GM19455 (cell line): Measurements from ENCODE around the gene CLRN1.

ENCODE experiments used
- ATAC-seq: cut with Tn5 transposase; IDR thresholded peaks from one replicate; pipeline ENCODE4 v1.9.1; 2021; ENCODE audit not compliant: unreplicated experiment

The CLRN1 gene

GRCh38 chr3:150978566-150979148 is 6.1 kb upstream of the CLRN1 start:
- no peak for ATAC-seq

- ATAC-seq = no peak
These were observed 3.5 kb upstream of the CLRN1 start for GRCh38 chr3:150975992-150976368.

- no peak for ATAC-seq
These were observed 2.8 kb upstream of the CLRN1 start for GRCh38 chr3:150975086-150975991.

GRCh38 chr3:150970665-150971324 is 1.7 kb downstream of the CLRN1 start:
- ATAC-seq = no peak

GRCh38 chr3:150968341-150969035 is 4.0 kb downstream of the CLRN1 start:
- ATAC-seq = no peak

- ATAC-seq = no peak
These were observed 7.1 kb downstream of the CLRN1 start for GRCh38 chr3:150965436-150965835.

- ATAC-seq = no peak
These were observed 10.6 kb downstream of the CLRN1 start for GRCh38 chr3:150961949-150962348.

- ATAC-seq = no peak
These were observed 11.5 kb downstream of the CLRN1 start for GRCh38 chr3:150960708-150961684.

- ATAC-seq = no peak
These were observed 13.8 kb downstream of the CLRN1 start for GRCh38 chr3:150958683-150959082.

GRCh38 chr3:150956376-150956775 is 16.2 kb downstream of the CLRN1 start:
- ATAC-seq = no peak

- no peak for ATAC-seq
These were observed 20.6 kb downstream of the CLRN1 start for GRCh38 chr3:150951923-150952322.

GRCh38 chr3:150945226-150946032 is 27.1 kb downstream of the CLRN1 start:
- ATAC-seq = no peak

GRCh38 chr3:150942221-150942620 is 30.3 kb downstream of the CLRN1 start:
- ATAC-seq = no peak

- no peak for ATAC-seq
These were observed 35.8 kb downstream of the CLRN1 start for GRCh38 chr3:150936693-150937092.

GRCh38 chr3:150933473-150933995 is 39.0 kb downstream of the CLRN1 start:
- ATAC-seq = no peak

GRCh38 chr3:150931745-150932144 is 40.8 kb downstream of the CLRN1 start:
- no peak for ATAC-seq

GRCh38 chr3:150930839-150931238 is 41.7 kb downstream of the CLRN1 start:
- ATAC-seq = no peak

GRCh38 chr3:150928234-150928633 is 44.3 kb downstream of the CLRN1 start:
- no peak for ATAC-seq

- ATAC-seq = no peak
These were observed 46.2 kb downstream of the CLRN1 start for GRCh38 chr3:150926328-150926727.
